Omental fat pad (tissue), 4 donors: Measurements from ENCODE around the gene PPP3CA. TPM values are rescaled to one million over a fixed set of nuclear protein-coding genes. Genes with fewer than 3 reads are reported as not detected.

Experiments
- ATAC-seq: fragments of 150-250 bp; one replicate; pipeline ENCODE4 v1.9.1; 2016; ENCODE audit warnings: mild to moderate bottlenecking, moderate library complexity; ENCODE audit not compliant: low FRiP score
- DNase-seq: peaks from one replicate; pipeline ENCODE4 v3.0.0-alpha.2; 2019; ENCODE audit warnings: low spot score
- total RNA-seq, 4 donors: library from RNA; depleted of rRNA; stranded (reverse); fragments of >200 nt; gene quantifications; one replicate each; pipeline ENCODE4 v1.1.0, GENCODE V29; 2016
- TF ChIP-seq, protein P1 (sequence below), 3 donors: fragments of 450-650 bp; IDR thresholded peaks; one replicate each; pipeline ENCODE4 v1.5.1; 2016 to 2017; ENCODE audit warnings: antibody characterized with exemption in 3 of 3, mild to moderate bottlenecking in 3 of 3, moderate library complexity in 2 of 3

The PPP3CA gene
- total RNA-seq, 4 donors from 2014 or later: 29.8 to 56.6 (median 35.3) TPM

DNA sequence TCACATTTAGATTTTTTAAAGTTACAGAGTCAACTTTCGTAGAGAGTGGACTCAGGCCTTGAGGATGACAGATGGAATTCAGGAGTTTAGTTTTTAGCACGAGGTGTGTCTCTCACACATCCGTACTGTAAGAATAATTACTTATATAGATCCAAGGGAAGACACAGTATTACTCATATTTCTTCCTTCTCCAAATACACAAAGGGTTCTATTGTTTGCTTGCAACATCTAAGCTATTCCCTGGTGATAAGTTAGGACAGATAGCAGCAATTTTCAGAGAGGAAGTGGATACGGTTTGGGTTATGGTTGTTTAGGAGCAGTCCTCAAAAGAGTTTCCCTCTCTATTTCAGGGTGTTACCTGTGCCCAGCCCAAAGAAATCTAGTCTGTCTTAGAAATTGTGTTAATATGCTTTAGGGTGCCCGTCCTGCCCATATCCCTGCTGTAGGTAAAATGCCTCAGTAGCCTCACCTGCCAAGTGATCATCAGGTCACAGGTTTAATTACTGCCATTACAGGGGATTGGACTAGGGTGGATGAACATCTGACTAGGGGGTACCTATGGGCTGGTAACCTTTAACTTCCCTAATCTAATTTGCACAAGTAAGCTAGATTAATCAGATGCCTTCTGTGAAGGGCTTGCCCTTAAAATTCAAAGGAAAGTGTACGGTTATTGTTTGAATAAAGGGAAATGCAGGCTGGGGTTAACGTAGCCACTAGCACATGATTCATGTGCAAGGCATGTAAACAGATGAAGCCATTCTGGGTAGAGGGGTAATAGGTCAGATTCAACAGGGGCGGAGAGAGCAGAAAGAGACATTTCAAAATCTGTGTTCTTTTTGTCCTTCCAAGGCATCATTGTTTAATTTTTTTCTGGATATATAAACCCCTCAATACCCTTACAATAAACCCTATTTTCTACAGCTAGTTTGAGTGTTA lies 8.7 kb upstream of the PPP3CA start:
- DNase-seq: no peak
- TF ChIP-seq, protein P1, sequence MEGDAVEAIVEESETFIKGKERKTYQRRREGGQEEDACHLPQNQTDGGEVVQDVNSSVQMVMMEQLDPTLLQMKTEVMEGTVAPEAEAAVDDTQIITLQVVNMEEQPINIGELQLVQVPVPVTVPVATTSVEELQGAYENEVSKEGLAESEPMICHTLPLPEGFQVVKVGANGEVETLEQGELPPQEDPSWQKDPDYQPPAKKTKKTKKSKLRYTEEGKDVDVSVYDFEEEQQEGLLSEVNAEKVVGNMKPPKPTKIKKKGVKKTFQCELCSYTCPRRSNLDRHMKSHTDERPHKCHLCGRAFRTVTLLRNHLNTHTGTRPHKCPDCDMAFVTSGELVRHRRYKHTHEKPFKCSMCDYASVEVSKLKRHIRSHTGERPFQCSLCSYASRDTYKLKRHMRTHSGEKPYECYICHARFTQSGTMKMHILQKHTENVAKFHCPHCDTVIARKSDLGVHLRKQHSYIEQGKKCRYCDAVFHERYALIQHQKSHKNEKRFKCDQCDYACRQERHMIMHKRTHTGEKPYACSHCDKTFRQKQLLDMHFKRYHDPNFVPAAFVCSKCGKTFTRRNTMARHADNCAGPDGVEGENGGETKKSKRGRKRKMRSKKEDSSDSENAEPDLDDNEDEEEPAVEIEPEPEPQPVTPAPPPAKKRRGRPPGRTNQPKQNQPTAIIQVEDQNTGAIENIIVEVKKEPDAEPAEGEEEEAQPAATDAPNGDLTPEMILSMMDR (IDR thresholded peaks at IDR 0.05): no peak

DNA sequence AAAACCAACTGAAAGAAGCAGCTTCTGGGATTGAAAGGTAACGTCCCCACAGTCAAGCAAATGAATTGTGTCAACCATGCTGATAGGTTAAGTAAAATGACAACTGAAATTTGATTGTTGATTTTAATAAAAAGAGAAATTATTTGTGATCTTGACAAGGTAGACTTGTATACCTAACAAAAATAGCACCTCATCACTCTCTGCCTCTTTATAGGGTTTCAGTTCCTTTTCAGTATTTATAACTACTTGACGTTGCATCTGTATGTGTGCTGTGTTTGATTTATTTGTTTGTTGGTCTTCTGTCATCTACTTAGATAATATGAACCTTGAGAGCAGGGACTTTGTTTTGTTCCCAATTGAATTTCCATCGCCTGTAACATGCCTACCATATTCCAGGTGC lies 7.9 kb upstream of the PPP3CA start:
- TF ChIP-seq, protein P1 (IDR thresholded peaks at IDR 0.05): no peak
- no peak for DNase-seq
- ATAC-seq: no peak

More for the DNA sequence above, 8.7 kb upstream of the PPP3CA start:
- ATAC-seq: no peak

DNA sequence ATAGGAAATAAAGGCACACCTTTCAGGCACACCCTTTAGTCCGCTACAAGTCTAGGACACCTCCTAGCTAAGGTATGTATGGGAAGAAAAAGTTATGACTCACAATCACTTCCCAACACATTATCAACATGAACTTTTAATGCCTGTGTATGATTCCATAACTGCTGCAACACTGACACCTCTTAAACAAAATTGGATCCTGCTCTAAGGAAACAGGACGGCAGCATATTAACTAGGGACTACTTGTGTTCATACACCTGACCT lies 2.4 kb upstream of the PPP3CA start:
- ATAC-seq (no peak), DNase-seq (no peak)
- TF ChIP-seq, protein P1 (IDR thresholded peaks at IDR 0.05): no peak

GRCh38 chr4:101348995-101349800 lies 1.9 kb upstream of the PPP3CA start:
- TF ChIP-seq, protein P1 (IDR thresholded peaks at IDR 0.05): no peak
- DNase-seq: no peak
- no peak for ATAC-seq

- ATAC-seq (no peak), DNase-seq (no peak)
- TF ChIP-seq, protein P1 (IDR thresholded peaks at IDR 0.05): no peak
Observed at GRCh38 chr4:101348367-101348827, 1.1 kb upstream of the PPP3CA start.

DNA sequence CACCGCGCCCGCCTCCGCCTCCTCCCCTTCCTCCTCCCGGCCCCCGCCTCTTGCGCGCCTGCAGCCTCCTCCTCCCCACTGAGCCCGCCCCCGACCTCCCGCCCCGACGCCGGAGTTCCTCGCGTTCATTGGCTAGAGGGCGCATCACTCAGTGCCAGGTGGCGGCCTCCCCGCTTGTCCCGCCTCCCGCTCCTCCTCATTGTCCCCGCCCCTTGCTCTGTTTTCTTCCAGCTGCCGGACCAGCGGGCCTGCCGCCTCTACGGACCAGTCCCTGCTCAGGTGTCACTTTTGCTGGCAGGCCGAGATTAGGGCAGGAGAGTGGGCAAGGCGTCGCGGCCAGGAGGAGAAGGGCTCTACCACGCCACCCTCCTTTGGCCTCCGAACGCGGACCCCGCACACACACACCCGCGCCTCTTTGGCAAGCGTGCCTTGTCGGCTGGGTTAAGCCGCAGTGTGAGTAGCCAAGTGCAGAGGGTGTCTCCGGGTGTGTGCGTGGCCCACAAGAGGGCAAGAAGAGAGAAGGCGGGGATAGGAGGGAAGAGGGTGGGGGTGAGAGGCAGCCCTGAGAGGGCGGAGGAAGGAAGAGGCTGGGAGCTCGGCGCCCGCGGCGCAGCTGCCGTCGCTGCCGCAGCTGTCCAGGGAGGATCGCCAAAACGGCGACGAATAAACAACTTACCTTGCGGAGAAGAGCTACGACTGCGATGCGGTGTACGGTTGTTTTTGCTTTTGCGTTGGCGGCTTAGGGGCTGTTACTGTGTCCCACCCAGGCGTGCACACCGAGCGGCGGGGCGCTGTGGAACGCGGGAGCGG lies 436 bp upstream of the PPP3CA start:
- DNase-seq: peak; percentile 98
- TF ChIP-seq, protein P1 (IDR thresholded peaks at IDR 0.05): no peak
- ATAC-seq: peak; percentile 93
